HEK293 (cell line): ENCODE results near the gene CUEDC1.

Source experiments
- IKZF3 ChIP-seq: fragments of 450-650 bp; IDR thresholded peaks from 2 replicates; pipeline ENCODE4 v1.5.0; 2018; ENCODE audit warnings: missing biosample characterization, mild to moderate bottlenecking, missing genetic modification characterization, moderate library complexity
- KLF7 ChIP-seq: fragments of 450-650 bp; formaldehyde crosslinking; IDR thresholded peaks from 2 replicates; pipeline ENCODE4 v1.5.1; 2016; ENCODE audit warnings: missing biosample characterization, missing genetic modification characterization, borderline replicate concordance
- KLF8 ChIP-seq: fragments of 450-650 bp; formaldehyde crosslinking; IDR thresholded peaks from 2 replicates; pipeline ENCODE4 v1.5.1; 2016; ENCODE audit warnings: missing biosample characterization, missing genetic modification characterization
- KLF9 ChIP-seq: fragments of 450-650 bp; formaldehyde crosslinking; IDR thresholded peaks from 2 replicates; pipeline ENCODE4 v1.5.1; 2016; ENCODE audit warnings: missing biosample characterization, missing genetic modification characterization, low read depth
- MYNN ChIP-seq: fragments of 450-650 bp; formaldehyde crosslinking; IDR thresholded peaks from 2 replicates; pipeline ENCODE4 v1.5.1; 2016; ENCODE audit warnings: missing biosample characterization, missing genetic modification characterization, borderline replicate concordance
- SCRT2 ChIP-seq: fragments of 450-650 bp; formaldehyde crosslinking; IDR thresholded peaks from 2 replicates; pipeline ENCODE4 v1.5.1; 2016; ENCODE audit warnings: missing biosample characterization, missing genetic modification characterization
- WT1 ChIP-seq: fragments of 450-650 bp; formaldehyde crosslinking; IDR thresholded peaks from 2 replicates; pipeline ENCODE4 v1.5.1; 2016; ENCODE audit warnings: missing biosample characterization, missing genetic modification characterization
- ZBTB20 ChIP-seq: fragments of 450-650 bp; formaldehyde crosslinking; IDR thresholded peaks from 2 replicates; pipeline ENCODE4 v1.5.1; 2016; ENCODE audit warnings: missing biosample characterization, missing genetic modification characterization
- ZFHX2 ChIP-seq: fragments of 450-650 bp; formaldehyde crosslinking; conservative IDR thresholded peaks from 2 replicates; pipeline ENCODE4 v1.5.1; 2016; ENCODE audit warnings: missing biosample characterization, missing genetic modification characterization
- ZIC2 ChIP-seq: fragments of 450-650 bp; formaldehyde crosslinking; IDR thresholded peaks from 2 replicates; pipeline ENCODE4 v1.5.1; 2016; ENCODE audit warnings: missing biosample characterization, missing genetic modification characterization
- ZNF169 ChIP-seq: fragments of 450-650 bp; formaldehyde crosslinking; IDR thresholded peaks from 2 replicates; pipeline ENCODE4 v1.5.1; 2016; ENCODE audit warnings: missing biosample characterization, missing genetic modification characterization
- ZNF175 ChIP-seq: fragments of 450-650 bp; formaldehyde crosslinking; IDR thresholded peaks from 2 replicates; pipeline ENCODE4 v1.5.1; 2016; ENCODE audit warnings: missing biosample characterization, missing genetic modification characterization
- ZNF2 ChIP-seq: fragments of 450-650 bp; formaldehyde crosslinking; IDR thresholded peaks from 2 replicates; pipeline ENCODE4 v1.5.1; 2016; ENCODE audit warnings: missing biosample characterization, missing genetic modification characterization
- ZNF391 ChIP-seq: fragments of 450-650 bp; formaldehyde crosslinking; IDR thresholded peaks from 2 replicates; pipeline ENCODE4 v1.5.1; 2016; ENCODE audit warnings: low read depth, missing biosample characterization, missing genetic modification characterization, borderline replicate concordance
- ZNF404 ChIP-seq: fragments of 450-650 bp; formaldehyde crosslinking; IDR thresholded peaks from 2 replicates; pipeline ENCODE4 v1.5.1; 2017; ENCODE audit warnings: missing biosample characterization, missing genetic modification characterization
- ZNF548 ChIP-seq: fragments of 450-650 bp; formaldehyde crosslinking; IDR thresholded peaks from 2 replicates; pipeline ENCODE4 v1.5.1; 2016; ENCODE audit warnings: missing biosample characterization, missing genetic modification characterization
- ZNF623 ChIP-seq: fragments of 450-650 bp; formaldehyde crosslinking; IDR thresholded peaks from 2 replicates; pipeline ENCODE4 v1.5.1; 2016; ENCODE audit warnings: missing biosample characterization, missing genetic modification characterization
- ZXDB ChIP-seq: fragments of 450-650 bp; formaldehyde crosslinking; IDR thresholded peaks from 2 replicates; pipeline ENCODE4 v1.5.1; 2016; ENCODE audit warnings: missing biosample characterization, missing genetic modification characterization
- TF ChIP-seq, protein P1 (sequence below): fragments of 450-650 bp; formaldehyde crosslinking; IDR thresholded peaks from 2 replicates; pipeline ENCODE4 v1.5.1; 2016; ENCODE audit warnings: missing biosample characterization, missing genetic modification characterization
- TF ChIP-seq, protein P2 (sequence below): fragments of 450-650 bp; formaldehyde crosslinking; optimal IDR thresholded peaks from 2 replicates; pipeline ENCODE3; 2016; ENCODE audit warnings: missing biosample characterization, mild to moderate bottlenecking, missing genetic modification characterization
- TF ChIP-seq, protein P3 (sequence below): fragments of 450-650 bp; formaldehyde crosslinking; IDR thresholded peaks from 2 replicates; pipeline ENCODE4 v1.5.1; 2016; ENCODE audit warnings: missing biosample characterization, missing genetic modification characterization
- TF ChIP-seq, protein P4 (sequence below): fragments of 450-650 bp; formaldehyde crosslinking; IDR thresholded peaks from 2 replicates; pipeline ENCODE4 v1.5.1; 2016; ENCODE audit warnings: missing biosample characterization, missing genetic modification characterization
- TF ChIP-seq, protein P5 (sequence below): fragments of 450-650 bp; formaldehyde crosslinking; IDR thresholded peaks from 2 replicates; pipeline ENCODE4 v1.5.1; 2016; ENCODE audit warnings: missing biosample characterization, missing genetic modification characterization
- TF ChIP-seq, protein P6 (sequence below): fragments of 450-650 bp; formaldehyde crosslinking; IDR thresholded peaks from 2 replicates; pipeline ENCODE4 v1.5.1; 2017; ENCODE audit warnings: missing biosample characterization, missing genetic modification characterization
- TF ChIP-seq, protein P7 (sequence below): fragments of 450-650 bp; formaldehyde crosslinking; IDR thresholded peaks from 2 replicates; pipeline ENCODE4 v1.5.1; 2016; ENCODE audit warnings: missing biosample characterization, missing genetic modification characterization, borderline replicate concordance

The CUEDC1 gene

DNA sequence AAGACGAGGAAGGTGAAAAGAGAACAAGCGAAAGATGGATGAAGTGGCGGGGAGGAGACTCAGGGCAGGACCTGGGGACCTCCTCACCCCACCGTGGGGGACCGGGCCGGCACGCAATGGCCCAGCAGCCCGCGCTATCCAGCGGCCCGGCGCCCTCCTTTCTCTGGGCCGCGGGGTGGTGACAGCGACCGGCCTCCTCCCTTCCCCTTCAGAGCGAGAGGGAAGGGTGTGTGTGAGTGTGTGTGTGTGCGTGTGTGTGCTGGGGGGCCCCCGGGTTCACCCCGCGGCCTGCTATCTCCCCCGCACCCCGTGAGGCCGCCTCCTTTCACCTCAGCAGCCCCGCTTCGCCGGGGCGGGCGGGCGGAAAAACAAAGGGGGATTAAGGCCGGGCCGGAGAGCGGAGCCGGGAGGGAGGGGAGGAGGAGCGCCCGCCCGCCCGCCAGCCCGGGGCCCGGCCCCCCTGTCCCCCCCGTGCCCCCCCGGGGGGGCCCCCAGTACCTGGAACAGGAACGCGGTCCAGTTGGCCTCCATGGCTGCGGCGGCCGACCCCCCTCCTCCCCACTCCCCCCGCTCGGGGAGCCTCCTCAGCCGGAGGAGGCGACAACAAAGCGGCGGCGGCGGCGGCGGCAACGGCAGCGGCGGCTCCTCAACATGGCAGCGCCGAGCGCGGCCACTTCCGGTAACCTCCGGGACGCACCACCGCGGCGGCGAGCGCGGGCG lies 32.5 kb upstream of the CUEDC1 start, which contains the start of gene VEZF1 (continued):
- 0 out of 2 replicates have a peak, but pooled peaks have one; percentile 21 for TF ChIP-seq SCRT2
- TF ChIP-seq MYNN (tag by site-specific recombination) = 0 out of 2 replicates have a peak, but pooled peaks have one; percentile 16
- 0 out of 2 replicates have a peak, but pooled peaks have one; percentile 30 for TF ChIP-seq ZNF169 (tag by site-specific recombination)
- TF ChIP-seq, protein P1, sequence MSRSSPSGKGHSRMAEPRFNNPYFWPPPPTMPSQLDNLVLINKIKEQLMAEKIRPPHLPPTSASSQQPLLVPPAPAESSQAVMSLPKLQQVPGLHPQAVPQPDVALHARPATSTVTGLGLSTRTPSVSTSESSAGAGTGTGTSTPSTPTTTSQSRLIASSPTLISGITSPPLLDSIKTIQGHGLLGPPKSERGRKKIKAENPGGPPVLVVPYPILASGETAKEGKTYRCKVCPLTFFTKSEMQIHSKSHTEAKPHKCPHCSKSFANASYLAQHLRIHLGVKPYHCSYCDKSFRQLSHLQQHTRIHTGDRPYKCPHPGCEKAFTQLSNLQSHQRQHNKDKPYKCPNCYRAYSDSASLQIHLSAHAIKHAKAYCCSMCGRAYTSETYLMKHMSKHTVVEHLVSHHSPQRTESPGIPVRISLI = no peak
- peak; percentile 95 for TF ChIP-seq KLF8 (tag by site-specific recombination)
- TF ChIP-seq KLF7 (tag by site-specific recombination) = 0 out of 2 replicates have a peak, but pooled peaks have one; percentile 46
- TF ChIP-seq, protein P2, sequence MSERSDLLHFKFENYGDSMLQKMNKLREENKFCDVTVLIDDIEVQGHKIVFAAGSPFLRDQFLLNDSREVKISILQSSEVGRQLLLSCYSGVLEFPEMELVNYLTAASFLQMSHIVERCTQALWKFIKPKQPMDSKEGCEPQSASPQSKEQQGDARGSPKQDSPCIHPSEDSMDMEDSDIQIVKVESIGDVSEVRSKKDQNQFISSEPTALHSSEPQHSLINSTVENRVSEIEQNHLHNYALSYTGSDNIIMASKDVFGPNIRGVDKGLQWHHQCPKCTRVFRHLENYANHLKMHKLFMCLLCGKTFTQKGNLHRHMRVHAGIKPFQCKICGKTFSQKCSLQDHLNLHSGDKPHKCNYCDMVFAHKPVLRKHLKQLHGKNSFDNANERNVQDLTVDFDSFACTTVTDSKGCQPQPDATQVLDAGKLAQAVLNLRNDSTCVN (tag by site-specific recombination) = peak; percentile 67
- TF ChIP-seq, protein P3, sequence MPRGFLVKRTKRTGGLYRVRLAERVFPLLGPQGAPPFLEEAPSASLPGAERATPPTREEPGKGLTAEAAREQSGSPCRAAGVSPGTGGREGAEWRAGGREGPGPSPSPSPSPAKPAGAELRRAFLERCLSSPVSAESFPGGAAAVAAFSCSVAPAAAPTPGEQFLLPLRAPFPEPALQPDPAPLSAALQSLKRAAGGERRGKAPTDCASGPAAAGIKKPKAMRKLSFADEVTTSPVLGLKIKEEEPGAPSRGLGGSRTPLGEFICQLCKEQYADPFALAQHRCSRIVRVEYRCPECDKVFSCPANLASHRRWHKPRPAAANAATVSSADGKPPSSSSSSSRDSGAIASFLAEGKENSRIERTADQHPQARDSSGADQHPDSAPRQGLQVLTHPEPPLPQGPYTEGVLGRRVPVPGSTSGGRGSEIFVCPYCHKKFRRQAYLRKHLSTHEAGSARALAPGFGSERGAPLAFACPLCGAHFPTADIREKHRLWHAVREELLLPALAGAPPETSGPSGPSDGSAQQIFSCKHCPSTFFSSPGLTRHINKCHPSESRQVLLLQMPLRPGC (tag by site-specific recombination) = no peak
- TF ChIP-seq ZNF175 (tag by site-specific recombination) = no peak
- peak; percentile 80 for TF ChIP-seq ZIC2 (tag by site-specific recombination)
- peak; percentile 89 for TF ChIP-seq ZBTB20
- TF ChIP-seq ZNF404 (tag by site-specific recombination) = no peak
- 0 out of 2 replicates have a peak, but pooled peaks have one; percentile 22 for TF ChIP-seq ZNF623
- TF ChIP-seq WT1 (tag by site-specific recombination) = peak; percentile 73
- TF ChIP-seq ZXDB (tag by site-specific recombination) = peak; percentile 75; the same call in 1 of the 2 replicates
- peak; percentile 89 for TF ChIP-seq ZNF391 (tag by site-specific recombination)
- TF ChIP-seq IKZF3 (tag by site-specific recombination) = no peak
- peak; percentile 80 for TF ChIP-seq ZFHX2 (tag by site-specific recombination)
- TF ChIP-seq, protein P4, sequence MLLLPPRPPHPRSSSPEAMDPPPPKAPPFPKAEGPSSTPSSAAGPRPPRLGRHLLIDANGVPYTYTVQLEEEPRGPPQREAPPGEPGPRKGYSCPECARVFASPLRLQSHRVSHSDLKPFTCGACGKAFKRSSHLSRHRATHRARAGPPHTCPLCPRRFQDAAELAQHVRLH (tag by site-specific recombination) = peak; percentile 64
- TF ChIP-seq, protein P5, sequence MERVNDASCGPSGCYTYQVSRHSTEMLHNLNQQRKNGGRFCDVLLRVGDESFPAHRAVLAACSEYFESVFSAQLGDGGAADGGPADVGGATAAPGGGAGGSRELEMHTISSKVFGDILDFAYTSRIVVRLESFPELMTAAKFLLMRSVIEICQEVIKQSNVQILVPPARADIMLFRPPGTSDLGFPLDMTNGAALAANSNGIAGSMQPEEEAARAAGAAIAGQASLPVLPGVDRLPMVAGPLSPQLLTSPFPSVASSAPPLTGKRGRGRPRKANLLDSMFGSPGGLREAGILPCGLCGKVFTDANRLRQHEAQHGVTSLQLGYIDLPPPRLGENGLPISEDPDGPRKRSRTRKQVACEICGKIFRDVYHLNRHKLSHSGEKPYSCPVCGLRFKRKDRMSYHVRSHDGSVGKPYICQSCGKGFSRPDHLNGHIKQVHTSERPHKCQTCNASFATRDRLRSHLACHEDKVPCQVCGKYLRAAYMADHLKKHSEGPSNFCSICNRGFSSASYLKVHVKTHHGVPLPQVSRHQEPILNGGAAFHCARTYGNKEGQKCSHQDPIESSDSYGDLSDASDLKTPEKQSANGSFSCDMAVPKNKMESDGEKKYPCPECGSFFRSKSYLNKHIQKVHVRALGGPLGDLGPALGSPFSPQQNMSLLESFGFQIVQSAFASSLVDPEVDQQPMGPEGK = peak; percentile 95
- TF ChIP-seq, protein P6, sequence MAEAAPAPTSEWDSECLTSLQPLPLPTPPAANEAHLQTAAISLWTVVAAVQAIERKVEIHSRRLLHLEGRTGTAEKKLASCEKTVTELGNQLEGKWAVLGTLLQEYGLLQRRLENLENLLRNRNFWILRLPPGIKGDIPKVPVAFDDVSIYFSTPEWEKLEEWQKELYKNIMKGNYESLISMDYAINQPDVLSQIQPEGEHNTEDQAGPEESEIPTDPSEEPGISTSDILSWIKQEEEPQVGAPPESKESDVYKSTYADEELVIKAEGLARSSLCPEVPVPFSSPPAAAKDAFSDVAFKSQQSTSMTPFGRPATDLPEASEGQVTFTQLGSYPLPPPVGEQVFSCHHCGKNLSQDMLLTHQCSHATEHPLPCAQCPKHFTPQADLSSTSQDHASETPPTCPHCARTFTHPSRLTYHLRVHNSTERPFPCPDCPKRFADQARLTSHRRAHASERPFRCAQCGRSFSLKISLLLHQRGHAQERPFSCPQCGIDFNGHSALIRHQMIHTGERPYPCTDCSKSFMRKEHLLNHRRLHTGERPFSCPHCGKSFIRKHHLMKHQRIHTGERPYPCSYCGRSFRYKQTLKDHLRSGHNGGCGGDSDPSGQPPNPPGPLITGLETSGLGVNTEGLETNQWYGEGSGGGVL (tag by site-specific recombination) = peak; percentile 98
- TF ChIP-seq KLF9 (tag by site-specific recombination) = peak; percentile 67
- TF ChIP-seq ZNF548 (tag by site-specific recombination) = no peak
- TF ChIP-seq, protein P7, sequence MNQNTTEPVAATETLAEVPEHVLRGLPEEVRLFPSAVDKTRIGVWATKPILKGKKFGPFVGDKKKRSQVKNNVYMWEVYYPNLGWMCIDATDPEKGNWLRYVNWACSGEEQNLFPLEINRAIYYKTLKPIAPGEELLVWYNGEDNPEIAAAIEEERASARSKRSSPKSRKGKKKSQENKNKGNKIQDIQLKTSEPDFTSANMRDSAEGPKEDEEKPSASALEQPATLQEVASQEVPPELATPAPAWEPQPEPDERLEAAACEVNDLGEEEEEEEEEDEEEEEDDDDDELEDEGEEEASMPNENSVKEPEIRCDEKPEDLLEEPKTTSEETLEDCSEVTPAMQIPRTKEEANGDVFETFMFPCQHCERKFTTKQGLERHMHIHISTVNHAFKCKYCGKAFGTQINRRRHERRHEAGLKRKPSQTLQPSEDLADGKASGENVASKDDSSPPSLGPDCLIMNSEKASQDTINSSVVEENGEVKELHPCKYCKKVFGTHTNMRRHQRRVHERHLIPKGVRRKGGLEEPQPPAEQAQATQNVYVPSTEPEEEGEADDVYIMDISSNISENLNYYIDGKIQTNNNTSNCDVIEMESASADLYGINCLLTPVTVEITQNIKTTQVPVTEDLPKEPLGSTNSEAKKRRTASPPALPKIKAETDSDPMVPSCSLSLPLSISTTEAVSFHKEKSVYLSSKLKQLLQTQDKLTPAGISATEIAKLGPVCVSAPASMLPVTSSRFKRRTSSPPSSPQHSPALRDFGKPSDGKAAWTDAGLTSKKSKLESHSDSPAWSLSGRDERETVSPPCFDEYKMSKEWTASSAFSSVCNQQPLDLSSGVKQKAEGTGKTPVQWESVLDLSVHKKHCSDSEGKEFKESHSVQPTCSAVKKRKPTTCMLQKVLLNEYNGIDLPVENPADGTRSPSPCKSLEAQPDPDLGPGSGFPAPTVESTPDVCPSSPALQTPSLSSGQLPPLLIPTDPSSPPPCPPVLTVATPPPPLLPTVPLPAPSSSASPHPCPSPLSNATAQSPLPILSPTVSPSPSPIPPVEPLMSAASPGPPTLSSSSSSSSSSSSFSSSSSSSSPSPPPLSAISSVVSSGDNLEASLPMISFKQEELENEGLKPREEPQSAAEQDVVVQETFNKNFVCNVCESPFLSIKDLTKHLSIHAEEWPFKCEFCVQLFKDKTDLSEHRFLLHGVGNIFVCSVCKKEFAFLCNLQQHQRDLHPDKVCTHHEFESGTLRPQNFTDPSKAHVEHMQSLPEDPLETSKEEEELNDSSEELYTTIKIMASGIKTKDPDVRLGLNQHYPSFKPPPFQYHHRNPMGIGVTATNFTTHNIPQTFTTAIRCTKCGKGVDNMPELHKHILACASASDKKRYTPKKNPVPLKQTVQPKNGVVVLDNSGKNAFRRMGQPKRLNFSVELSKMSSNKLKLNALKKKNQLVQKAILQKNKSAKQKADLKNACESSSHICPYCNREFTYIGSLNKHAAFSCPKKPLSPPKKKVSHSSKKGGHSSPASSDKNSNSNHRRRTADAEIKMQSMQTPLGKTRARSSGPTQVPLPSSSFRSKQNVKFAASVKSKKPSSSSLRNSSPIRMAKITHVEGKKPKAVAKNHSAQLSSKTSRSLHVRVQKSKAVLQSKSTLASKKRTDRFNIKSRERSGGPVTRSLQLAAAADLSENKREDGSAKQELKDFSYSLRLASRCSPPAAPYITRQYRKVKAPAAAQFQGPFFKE = 0 out of 2 replicates have a peak, but pooled peaks have one; percentile 84
- TF ChIP-seq ZNF2 (tag by site-specific recombination) = peak; percentile 77; the same call in 1 of the 2 replicates
